ENCODE data around the gene PTX3.

GRCh38 chr3:157488144-157488543 is 51.5 kb downstream of the PTX3 start:
- TF ChIP-seq, protein P1, sequence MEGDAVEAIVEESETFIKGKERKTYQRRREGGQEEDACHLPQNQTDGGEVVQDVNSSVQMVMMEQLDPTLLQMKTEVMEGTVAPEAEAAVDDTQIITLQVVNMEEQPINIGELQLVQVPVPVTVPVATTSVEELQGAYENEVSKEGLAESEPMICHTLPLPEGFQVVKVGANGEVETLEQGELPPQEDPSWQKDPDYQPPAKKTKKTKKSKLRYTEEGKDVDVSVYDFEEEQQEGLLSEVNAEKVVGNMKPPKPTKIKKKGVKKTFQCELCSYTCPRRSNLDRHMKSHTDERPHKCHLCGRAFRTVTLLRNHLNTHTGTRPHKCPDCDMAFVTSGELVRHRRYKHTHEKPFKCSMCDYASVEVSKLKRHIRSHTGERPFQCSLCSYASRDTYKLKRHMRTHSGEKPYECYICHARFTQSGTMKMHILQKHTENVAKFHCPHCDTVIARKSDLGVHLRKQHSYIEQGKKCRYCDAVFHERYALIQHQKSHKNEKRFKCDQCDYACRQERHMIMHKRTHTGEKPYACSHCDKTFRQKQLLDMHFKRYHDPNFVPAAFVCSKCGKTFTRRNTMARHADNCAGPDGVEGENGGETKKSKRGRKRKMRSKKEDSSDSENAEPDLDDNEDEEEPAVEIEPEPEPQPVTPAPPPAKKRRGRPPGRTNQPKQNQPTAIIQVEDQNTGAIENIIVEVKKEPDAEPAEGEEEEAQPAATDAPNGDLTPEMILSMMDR (conservative IDR thresholded peaks at IDR 0.05; ENCODE audit: low read length) = no peak
- TF ChIP-seq EZH2phosphoT487 (IDR thresholded peaks at IDR 0.05; ENCODE audit: borderline replicate concordance, low read depth, low read length) = no peak
